Measurements from ENCODE around the gene BAG3. TPM values are rescaled to one million over a fixed set of nuclear protein-coding genes. Genes with fewer than 3 reads are reported as not detected.

BAG3 gene
- total and polyA plus RNA-seq, 2 of the 8 experiments (the other 6 are each of a cell fraction or from before 2014, with no cell fraction given): 3.5 to 13.3 TPM

DNA sequence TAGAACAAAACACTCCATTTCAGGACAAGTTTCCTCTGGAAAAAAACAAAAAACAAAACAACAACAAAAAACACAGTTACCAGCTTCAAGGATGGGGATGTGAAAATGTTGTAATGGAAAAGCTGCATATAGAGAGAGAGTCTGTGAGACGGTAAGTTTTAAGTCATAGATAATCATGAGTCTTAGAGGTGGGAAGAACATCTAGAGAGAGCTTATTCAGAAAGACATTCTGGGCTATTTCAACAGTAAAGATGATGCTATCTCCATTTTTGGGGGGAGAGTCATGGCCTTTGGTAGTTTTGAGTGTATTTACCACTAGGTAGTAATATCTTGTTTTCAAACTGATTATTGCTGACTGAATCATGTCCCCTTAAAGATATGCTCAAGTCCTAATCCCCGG, 51.4 kb downstream of the BAG3 start:
- no peak overlapping the region for H4K5ac ChIP-seq (ENCODE audit: insufficient read length, low read depth, low read length)
- H3K23me2 ChIP-seq (ENCODE audit: low read depth, low read length): no peaks in the 10 kb centered on the region
- H3K56ac ChIP-seq (replicated peaks; ENCODE audit: insufficient read length, low read depth, low read length): no peak overlapping the region
- H3K36me3 ChIP-seq (ENCODE audit: control insufficient read depth in 2 of 4, insufficient read depth in 4 of 4, low read length in 3 of 4): 0 out of 8 replicates have a peak, but pooled peaks cover 0 to 3% (median 0%) of the 10 kb centered on the region in 4 experiments
- POLR2A ChIA-PET (ENCODE audit: partially characterized antibody): interaction anchor here (0.9 to 2.5 kb wide), 2 partner anchors 12 to 15 kb away, joined by 3 to 7 read pairs; no protein-coding TSS in a partner anchor
- H2AFZ ChIP-seq (ENCODE audit: low read length): no peak overlapping the region
- H3K4me3 ChIP-seq (ENCODE audit: extremely low read depth in 1 of 4, insufficient read depth in 2 of 4, low read depth in 3 of 4, low read length in 4 of 4): no peak overlapping the region
- no peak overlapping the region for H3K18ac ChIP-seq (ENCODE audit: extremely low read depth, low read length)
- H2BK120ac ChIP-seq (replicated peaks; ENCODE audit: low read depth, low read length): no peak overlapping the region
- no peak overlapping the region for H2BK20ac ChIP-seq (ENCODE audit: low read length)
- H3K9ac ChIP-seq (replicated peaks in 1 of 4; ENCODE audit: extremely low read depth in 1 of 4, low read depth in 3 of 4, low read length in 3 of 4): no peak overlapping the region
- H3K23ac ChIP-seq (ENCODE audit: insufficient read length): no peak overlapping the region
- CTCF ChIA-PET (ENCODE audit: partially characterized antibody): interaction anchor here (1.1 to 1.4 kb wide), 4 partner anchors 16 to 94 kb away, joined by 3 to 8 read pairs (median 4); no protein-coding TSS in a partner anchor
- peaks cover 1 to 11% of the 10 kb centered on the region in 2 experiments; a peak in 2 of 4 replicates for H3K9me3 ChIP-seq (ENCODE audit: insufficient read depth in 2 of 2, low read depth in 1 of 2, low read length in 1 of 2)
- 91% methylated on average over 2 of the region's 2 CpGs; no CpG with 5 or more reads in 1 of the 2 experiments for WGBS, 2 experiments (ENCODE audit: extremely low coverage in 1 of 2, insufficient coverage in 1 of 2, insufficient read length in 1 of 2, insufficient replicate concordance in 2 of 2, low coverage in 1 of 2, low lambda C conversion rate in 2 of 2, missing lambda C conversion rate in 1 of 2)
- H3K79me1 ChIP-seq (ENCODE audit: low read depth, low read length): no peaks in the 10 kb centered on the region
- no peak overlapping the region for H2BK15ac ChIP-seq (ENCODE audit: low read length)
- peaks cover 0 to 6% (median 5%) of the 10 kb centered on the region in 4 experiments; a peak in 4 of 7 replicates for H3K4me1 ChIP-seq (replicated peaks in 1 of 4; ENCODE audit: control insufficient read depth in 3 of 4, insufficient read depth in 4 of 4, low read length in 3 of 4)
- H4K20me1 ChIP-seq (replicated peaks in 1 of 2; ENCODE audit: control insufficient read depth in 1 of 2, insufficient read depth in 2 of 2, low read length in 2 of 2): no peaks in the 10 kb centered on the region
- H3K4me2 ChIP-seq (ENCODE audit: insufficient read depth in 1 of 2, low read depth in 2 of 2, low read length in 2 of 2): 0 out of 4 replicates have a peak overlapping the region, but pooled peaks of 1 of the 2 experiments have one; percentile 19
- DNase-seq (ENCODE audit: low read depth in 1 of 2, low spot score in 2 of 2) (no peak), FAIRE-seq (no peak)
- no peaks in the 10 kb centered on the region for H3K79me2 ChIP-seq (ENCODE audit: control insufficient read depth in 1 of 2, insufficient read depth in 2 of 2, low read length in 2 of 2)
- H2BK12ac ChIP-seq (ENCODE audit: low read depth, low read length): no peak overlapping the region
- TF ChIP-seq CTBP2 (IDR thresholded peaks at IDR 0.05; ENCODE audit: borderline replicate concordance, insufficient read depth, insufficient read length, low read length) (no peak), ZNF274 (IDR thresholded peaks at IDR 0.05; ENCODE audit: borderline replicate concordance, extremely low read depth, low read length) (no peak), JUND (IDR thresholded peaks at IDR 0.05; ENCODE audit: low read length) (no peak), POU5F1 (IDR thresholded peaks at IDR 0.05; ENCODE audit: low read depth, low read length) (no peak), SIRT6 (IDR thresholded peaks at IDR 0.05; ENCODE audit: low read length) (no peak), KDM5A (IDR thresholded peaks at IDR 0.05; ENCODE audit: low read length) (no peak), USF2 (IDR thresholded peaks at IDR 0.05; ENCODE audit: low read length) (no peak), E2F6 (IDR thresholded peaks at IDR 0.05) (no peak)
- H2AK5ac ChIP-seq (ENCODE audit: low read depth, low read length): no peak overlapping the region
- H4K8ac ChIP-seq (ENCODE audit: extremely low read depth, insufficient read depth, low read length): no peak overlapping the region
- H3K4ac ChIP-seq (replicated peaks; ENCODE audit: insufficient read length, low read depth, low read length): no peak overlapping the region
- no peak overlapping the region for H4K91ac ChIP-seq (replicated peaks; ENCODE audit: insufficient read length, low read length)
- no peak overlapping the region for H2BK5ac ChIP-seq (ENCODE audit: low read depth, low read length)
- no peak overlapping the region for H3K27ac ChIP-seq (ENCODE audit: low read depth, low read length)
- no peak overlapping the region for H3K14ac ChIP-seq (ENCODE audit: insufficient read length)
- no peaks in the 10 kb centered on the region for H3K27me3 ChIP-seq (replicated peaks in 1 of 4; ENCODE audit: control insufficient read depth in 3 of 4, extremely low read depth in 1 of 4, insufficient read depth in 3 of 4, low read length in 3 of 4)

Data from H1 (cell line).